Tibial nerve (tissue), 4 donors: ENCODE data around the gene ZMYND15. TPM values are rescaled to one million over a fixed set of nuclear protein-coding genes. Genes with fewer than 3 reads are reported as not detected.
A peak's percentile ranks its signal among the peaks of the same experiment; 100 is the strongest.
"Not testable (repeated sequence)": the region's sequence is repeated elsewhere in the genome, so short reads cannot be mapped to it uniquely, and the experiment has no call there.

Source experiments
- DNase-seq, 2 donors: peaks; one replicate each; pipeline ENCODE4 v3.0.0-alpha.2; 2019; ENCODE audit warnings: low spot score in 2 of 2
- H3K27ac ChIP-seq, 4 donors: fragments of 200-600 bp; sonication (generic) in 3 of 4; one replicate each; pipeline ENCODE4 v1.5.1; 2017 to 2019; ENCODE audit warnings: mild to moderate bottlenecking in 1 of 4
- H3K27me3 ChIP-seq, 2 donors: fragments of 200-600 bp; sonication (generic) in 1 of 2; one replicate each; pipeline versions ENCODE4 v1.5.1 to v1.6.0; 2017 to 2019
- H3K36me3 ChIP-seq, 3 donors: fragments of 200-600 bp; sonication (generic); one replicate each; pipeline ENCODE4 v1.5.1; 2018 to 2019
- H3K4me1 ChIP-seq, 4 donors: fragments of 200-600 bp; sonication (generic) in 3 of 4; one replicate each; pipeline ENCODE4 v1.5.1; 2017 to 2019
- H3K4me3 ChIP-seq, 4 donors: fragments of 200-600 bp; sonication (generic) in 3 of 4; one replicate each; pipeline ENCODE4 v1.5.1; 2017 to 2019; ENCODE audit warnings: mild to moderate bottlenecking in 1 of 4, moderate library complexity in 1 of 4
- H3K9me3 ChIP-seq, 4 donors: fragments of 200-600 bp; sonication (generic) in 3 of 4; one replicate each; pipeline ENCODE4 v1.5.1; 2017 to 2019
- EP300 ChIP-seq, 2 donors: sonication (generic); formaldehyde crosslinking; IDR thresholded peaks; one replicate each; pipeline ENCODE4 v1.6.1; 2017; ENCODE audit warnings: antibody characterized with exemption in 2 of 2, mild to moderate bottlenecking in 1 of 2
- POLR2A ChIP-seq, 2 donors: fragments of 450-650 bp; IDR thresholded peaks; one replicate each; pipeline ENCODE4 v1.6.1; 2017; ENCODE audit warnings: antibody characterized with exemption in 2 of 2, mild to moderate bottlenecking in 2 of 2, moderate library complexity in 2 of 2
- WGBS, 2 donors: methylation state at CpG; one replicate each; pipeline ENCODE4 v1.1.5; 2018; 5-methylcytosine and 5-hydroxymethylcytosine counted together
- total RNA-seq, 4 donors: library from RNA; depleted of rRNA; stranded (reverse); fragments of >200 nt; gene quantifications; one replicate each; pipeline ENCODE4 v1.1.0, GENCODE V29; 2016
- TF ChIP-seq, protein P1 (sequence below), 5 experiments: fragments of 200-600 bp in 3 of 5; fragments of 450-650 bp in 2 of 5; sonication (generic) in 3 of 5; IDR thresholded peaks; one replicate each; pipeline ENCODE4 v1.5.1; 2016 to 2019; ENCODE audit warnings: antibody characterized with exemption in 5 of 5, mild to moderate bottlenecking in 3 of 5, moderate library complexity in 2 of 5

Gene ZMYND15
- total RNA-seq, 4 donors from 2014 or later: 0.42 to 0.66 (median 0.59) TPM; not detected in 1

DNA sequence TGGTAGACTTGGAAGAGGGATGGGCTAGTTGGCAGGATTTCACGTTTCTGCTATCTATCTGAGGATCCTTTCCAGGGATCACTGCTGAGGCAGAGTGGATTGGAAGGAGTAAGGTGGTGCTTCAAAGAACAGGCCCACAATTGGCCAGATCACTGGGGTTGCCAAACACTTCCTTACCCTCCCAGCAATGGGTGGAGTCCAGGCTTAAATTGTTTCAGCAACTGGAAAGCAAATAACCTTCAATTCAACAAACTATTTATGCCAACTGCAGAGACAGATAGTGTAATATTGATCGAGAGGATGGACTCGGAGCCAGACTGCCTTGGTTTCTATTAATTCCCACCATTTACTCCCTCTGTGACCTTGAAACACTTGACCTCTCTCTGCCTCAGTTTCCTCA is 27.1 kb upstream of the ZMYND15 start:
- H3K4me1 ChIP-seq: peaks cover 0 to 18% (median 10%) of the 10 kb centered on the region in 4 donors
- H3K9me3 ChIP-seq: no peaks in the 10 kb centered on the region
- no peaks in the 10 kb centered on the region for H3K27me3 ChIP-seq
- TF ChIP-seq, protein P1, sequence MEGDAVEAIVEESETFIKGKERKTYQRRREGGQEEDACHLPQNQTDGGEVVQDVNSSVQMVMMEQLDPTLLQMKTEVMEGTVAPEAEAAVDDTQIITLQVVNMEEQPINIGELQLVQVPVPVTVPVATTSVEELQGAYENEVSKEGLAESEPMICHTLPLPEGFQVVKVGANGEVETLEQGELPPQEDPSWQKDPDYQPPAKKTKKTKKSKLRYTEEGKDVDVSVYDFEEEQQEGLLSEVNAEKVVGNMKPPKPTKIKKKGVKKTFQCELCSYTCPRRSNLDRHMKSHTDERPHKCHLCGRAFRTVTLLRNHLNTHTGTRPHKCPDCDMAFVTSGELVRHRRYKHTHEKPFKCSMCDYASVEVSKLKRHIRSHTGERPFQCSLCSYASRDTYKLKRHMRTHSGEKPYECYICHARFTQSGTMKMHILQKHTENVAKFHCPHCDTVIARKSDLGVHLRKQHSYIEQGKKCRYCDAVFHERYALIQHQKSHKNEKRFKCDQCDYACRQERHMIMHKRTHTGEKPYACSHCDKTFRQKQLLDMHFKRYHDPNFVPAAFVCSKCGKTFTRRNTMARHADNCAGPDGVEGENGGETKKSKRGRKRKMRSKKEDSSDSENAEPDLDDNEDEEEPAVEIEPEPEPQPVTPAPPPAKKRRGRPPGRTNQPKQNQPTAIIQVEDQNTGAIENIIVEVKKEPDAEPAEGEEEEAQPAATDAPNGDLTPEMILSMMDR (IDR thresholded peaks at IDR 0.05): no peak
- no peak for TF ChIP-seq EP300 (IDR thresholded peaks at IDR 0.05)
- no peak for TF ChIP-seq POLR2A (IDR thresholded peaks at IDR 0.05)
- no peak for DNase-seq
- H3K4me3 ChIP-seq: peak overlapping the region in 2 of 4 donors; percentile 1 to 73
- peak overlapping the region in 2 of 4 donors; percentile 2 to 78 for H3K27ac ChIP-seq
- WGBS, 2 donors: 78 to 83% methylated on average over 3 of the region's 3 CpGs
- peaks cover 0 to 21% (median 1%) of the 10 kb centered on the region in 3 donors for H3K36me3 ChIP-seq

GRCh38 chr17:4714340-4715062 is 25.1 kb upstream of the ZMYND15 start:
- Histone ChIP-seq H3K4me1 (peaks cover 0 to 18% (median 10%) of the 10 kb centered on the region in 4 donors), H3K36me3 (peaks cover 0 to 40% (median 5%) of the 10 kb centered on the region in 3 donors), H3K4me3 (peak overlapping the region in 1 of 4 donors; percentile 12), H3K27ac (peak overlapping the region in 2 of 4 donors; percentile 8 to 40)
- WGBS, 2 donors: 66 to 68% methylated on average over 11 of the region's 15 CpGs
- H3K27me3 ChIP-seq, DNase-seq, H3K9me3 ChIP-seq: not testable (repeated sequence)

GRCh38 chr17:4715063-4715744 is 24.4 kb upstream of the ZMYND15 start:
- 57 to 61% methylated on average over 6 to 11 of the region's 11 CpGs for WGBS, 2 donors
- H3K9me3 ChIP-seq: no peaks in the 10 kb centered on the region
- peak overlapping the region in 2 of 4 donors; percentile 8 to 40 for H3K27ac ChIP-seq
- no peaks in the 10 kb centered on the region for H3K27me3 ChIP-seq
- H3K4me3 ChIP-seq: peak overlapping the region in 1 of 4 donors; percentile 12
- H3K36me3 ChIP-seq: peaks cover 0 to 47% (median 10%) of the 10 kb centered on the region in 3 donors
- no peak for DNase-seq
- TF ChIP-seq POLR2A (IDR thresholded peaks at IDR 0.05) (no peak), EP300 (IDR thresholded peaks at IDR 0.05) (no peak)
- TF ChIP-seq, protein P1 (IDR thresholded peaks at IDR 0.05): no peak
- peaks cover 0 to 18% (median 10%) of the 10 kb centered on the region in 4 donors for H3K4me1 ChIP-seq

- no peak overlapping the region for H3K27ac ChIP-seq
- peaks cover 0 to 15% (median 8%) of the 10 kb centered on the region in 4 donors for H3K4me1 ChIP-seq
- H3K4me3 ChIP-seq: no peak overlapping the region
- no peak for DNase-seq
- H3K27me3 ChIP-seq: no peaks in the 10 kb centered on the region
- H3K9me3 ChIP-seq: no peaks in the 10 kb centered on the region
- WGBS, 2 donors: 92 to 97% methylated on average over 10 of the region's 10 CpGs
- H3K36me3 ChIP-seq: peaks cover 0 to 56% (median 10%) of the 10 kb centered on the region in 3 donors
- TF ChIP-seq EP300 (IDR thresholded peaks at IDR 0.05) (no peak), POLR2A (IDR thresholded peaks at IDR 0.05) (no peak)
- TF ChIP-seq, protein P1 (IDR thresholded peaks at IDR 0.05): no peak
Observed at GRCh38 chr17:4716081-4716480, 23.6 kb upstream of the ZMYND15 start.

DNA sequence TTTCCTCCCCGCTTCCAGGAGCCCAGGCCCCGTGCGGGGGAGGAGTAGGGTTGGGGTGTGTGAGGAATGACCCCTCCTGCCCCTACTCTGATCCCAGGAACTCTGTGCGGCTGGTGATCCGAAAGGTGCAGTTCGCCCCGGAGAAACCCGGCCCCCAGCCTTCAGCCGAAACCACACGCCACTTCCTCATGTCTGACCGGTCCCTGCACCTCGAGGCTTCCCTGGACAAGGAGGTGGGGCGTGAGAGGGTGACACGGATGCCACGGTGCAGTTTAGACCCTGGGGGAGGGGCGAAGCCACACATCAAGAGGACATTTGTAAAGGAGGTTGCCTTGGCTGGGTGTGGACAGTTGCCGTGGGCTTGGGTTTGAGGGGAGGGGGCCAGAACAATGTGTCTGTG is 21.8 kb upstream of the ZMYND15 start:
- Histone ChIP-seq H3K27me3 (no peaks in the 10 kb centered on the region), H3K36me3 (peaks cover 0 to 58% (median 10%) of the 10 kb centered on the region in 3 donors), H3K27ac (no peak overlapping the region), H3K4me1 (peaks cover 0 to 6% (median 0%) of the 10 kb centered on the region in 4 donors), H3K9me3 (no peaks in the 10 kb centered on the region), H3K4me3 (no peak overlapping the region)
- TF ChIP-seq POLR2A (IDR thresholded peaks at IDR 0.05) (no peak), EP300 (IDR thresholded peaks at IDR 0.05) (no peak)
- TF ChIP-seq, protein P1 (IDR thresholded peaks at IDR 0.05): no peak
- no peak for DNase-seq
- 86 to 87% methylated on average over 17 of the region's 17 CpGs for WGBS, 2 donors
